ENCODE results near the gene PKM.
A peak's percentile ranks its signal among the peaks of the same experiment; 100 is the strongest.

PKM gene

GRCh38 chr15:72155635-72156616 is 75.1 kb downstream of the PKM start:
- peak; percentile 37 to 40 for DNase-seq (ENCODE audit: low read depth in 2 of 2)

- no peak for DNase-seq (ENCODE audit: low read depth in 2 of 2)
These were observed 75.9 kb downstream of the PKM start for GRCh38 chr15:72155003-72155621.

- no peak for DNase-seq (ENCODE audit: low read depth in 2 of 2)
These were observed 76.7 kb downstream of the PKM start for GRCh38 chr15:72154316-72154715.

- DNase-seq (ENCODE audit: low read depth in 2 of 2): no peak
These were observed 77.6 kb downstream of the PKM start for GRCh38 chr15:72153269-72154000.

All from fibroblast of skin of left biceps (primary cell).